Measurements from ENCODE around the gene RASL10A.

RASL10A gene

DNA sequence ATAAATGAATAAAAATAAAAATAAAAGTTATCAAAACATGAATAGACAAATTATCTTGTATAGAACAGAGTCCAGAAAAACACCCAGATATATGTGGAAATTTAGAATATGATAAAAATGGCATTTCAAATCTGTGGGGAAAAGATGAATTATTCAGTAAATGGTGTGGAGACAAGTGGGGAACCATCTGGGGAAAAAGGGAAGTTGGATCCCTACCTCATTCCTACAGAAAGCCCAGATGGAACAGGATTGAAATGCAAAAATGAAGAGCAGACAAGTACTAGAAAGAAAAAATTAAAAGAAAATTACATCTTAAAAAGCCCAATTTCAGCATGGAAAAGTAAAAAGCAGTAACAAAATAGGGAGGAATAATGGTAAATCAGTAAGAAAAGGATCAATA is 8.1 kb upstream of the RASL10A start:
- DNase-seq (ENCODE audit: low spot score): no peak

DNA sequence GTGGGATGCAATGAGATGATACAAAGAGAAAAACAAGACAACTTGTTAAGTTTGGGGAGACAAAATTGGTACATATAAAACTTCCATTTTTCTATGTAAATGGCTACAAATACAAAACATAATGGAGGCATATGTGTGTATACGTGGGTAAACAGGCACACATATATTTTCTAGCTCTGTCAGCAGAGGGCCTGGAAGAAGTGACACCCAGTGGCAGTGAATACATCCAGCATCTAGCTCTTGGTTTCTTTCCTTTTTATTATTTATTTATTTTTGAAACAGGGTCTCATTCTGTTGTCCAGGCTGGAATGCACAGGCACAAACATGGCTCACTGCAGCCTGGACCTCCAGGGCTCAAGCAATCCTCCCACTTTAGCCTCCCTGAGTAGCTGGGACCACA is 5.0 kb upstream of the RASL10A start:
- DNase-seq (ENCODE audit: low spot score): no peak

DNA sequence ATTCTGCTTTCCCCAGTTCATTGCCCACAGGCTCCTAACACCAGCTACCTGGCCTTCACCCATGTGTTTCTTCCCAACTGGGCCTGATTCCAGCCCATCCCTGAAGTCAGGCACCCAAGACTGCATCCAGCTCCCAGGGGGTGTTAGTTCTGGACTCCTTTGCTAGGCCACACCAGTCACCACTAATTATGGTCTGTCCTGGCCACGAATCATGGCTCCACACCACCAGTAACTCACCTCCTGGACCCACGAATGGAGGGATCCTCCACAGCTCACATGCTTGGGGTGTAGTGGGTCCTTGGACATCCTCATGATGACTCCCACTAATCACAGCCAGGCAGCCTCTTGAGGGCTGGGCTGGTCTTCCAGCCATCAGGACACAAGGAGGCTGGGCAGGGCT is 3.6 kb upstream of the RASL10A start:
- no peak for DNase-seq (ENCODE audit: low spot score)

DNA sequence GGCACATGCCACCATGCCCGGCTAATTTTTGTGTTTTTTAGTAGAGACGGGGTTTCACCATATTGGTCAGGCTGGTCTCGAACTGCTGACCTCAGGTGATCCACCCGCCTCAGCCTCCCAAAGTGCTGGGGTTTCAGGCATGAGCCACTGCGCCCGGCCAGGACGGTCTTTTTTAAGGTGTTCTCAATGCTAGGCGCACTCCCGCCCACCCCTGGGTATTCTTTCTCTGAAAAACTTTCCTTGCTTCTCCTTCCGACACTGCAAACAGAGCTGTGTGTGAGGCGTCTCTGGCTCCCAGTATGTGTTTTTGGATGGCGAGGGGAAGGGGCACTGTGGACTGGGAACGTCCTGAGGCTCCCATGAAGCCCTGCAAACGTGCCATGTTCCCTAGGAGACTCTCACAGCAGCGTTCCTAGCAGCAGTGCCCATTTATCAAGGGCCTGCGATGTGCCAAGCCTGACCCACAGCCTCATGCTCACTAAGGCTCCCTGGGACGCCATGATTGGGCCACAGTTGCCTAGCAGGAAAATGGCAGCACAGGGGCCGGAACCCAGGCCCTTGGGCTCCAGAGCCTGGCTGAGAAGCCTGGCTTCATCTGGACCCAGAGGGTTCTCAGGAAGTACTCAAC is 2.4 kb upstream of the RASL10A start:
- DNase-seq (ENCODE audit: low spot score): no peak

DNA sequence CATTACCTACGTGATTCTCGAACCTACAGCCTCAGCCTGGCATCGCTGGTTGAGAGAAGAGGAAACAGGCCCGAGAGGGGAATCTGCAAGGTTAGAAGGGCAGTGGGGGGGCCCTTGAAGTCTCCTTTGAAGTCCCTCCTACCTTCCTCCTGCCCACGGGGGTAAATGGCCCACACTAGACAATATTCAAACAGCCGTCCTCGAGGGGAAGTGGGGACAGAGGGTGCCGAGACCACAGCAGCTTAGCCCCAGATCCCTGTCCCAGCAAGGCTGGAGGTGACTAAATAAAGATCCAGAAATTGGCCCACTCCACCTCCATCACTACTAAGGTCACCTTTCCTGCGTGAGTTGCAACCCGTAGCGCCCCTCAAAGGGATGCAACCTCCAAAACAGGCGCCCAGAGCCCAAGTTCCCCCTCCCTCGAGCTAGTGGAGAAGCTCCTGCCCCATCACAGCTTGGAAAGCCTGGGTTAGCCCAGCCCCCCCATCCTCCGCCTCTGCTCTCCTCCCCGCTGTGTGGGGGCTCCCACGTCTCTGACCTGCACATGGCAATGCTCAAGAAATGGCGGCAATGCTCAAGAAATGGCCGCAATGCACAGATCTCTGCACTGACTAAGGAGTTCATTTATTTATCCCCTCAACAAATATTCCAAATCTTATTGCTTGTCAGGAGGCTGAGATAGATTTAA is 788 bp upstream of the RASL10A start:
- no peak for DNase-seq (ENCODE audit: low spot score)

DNA sequence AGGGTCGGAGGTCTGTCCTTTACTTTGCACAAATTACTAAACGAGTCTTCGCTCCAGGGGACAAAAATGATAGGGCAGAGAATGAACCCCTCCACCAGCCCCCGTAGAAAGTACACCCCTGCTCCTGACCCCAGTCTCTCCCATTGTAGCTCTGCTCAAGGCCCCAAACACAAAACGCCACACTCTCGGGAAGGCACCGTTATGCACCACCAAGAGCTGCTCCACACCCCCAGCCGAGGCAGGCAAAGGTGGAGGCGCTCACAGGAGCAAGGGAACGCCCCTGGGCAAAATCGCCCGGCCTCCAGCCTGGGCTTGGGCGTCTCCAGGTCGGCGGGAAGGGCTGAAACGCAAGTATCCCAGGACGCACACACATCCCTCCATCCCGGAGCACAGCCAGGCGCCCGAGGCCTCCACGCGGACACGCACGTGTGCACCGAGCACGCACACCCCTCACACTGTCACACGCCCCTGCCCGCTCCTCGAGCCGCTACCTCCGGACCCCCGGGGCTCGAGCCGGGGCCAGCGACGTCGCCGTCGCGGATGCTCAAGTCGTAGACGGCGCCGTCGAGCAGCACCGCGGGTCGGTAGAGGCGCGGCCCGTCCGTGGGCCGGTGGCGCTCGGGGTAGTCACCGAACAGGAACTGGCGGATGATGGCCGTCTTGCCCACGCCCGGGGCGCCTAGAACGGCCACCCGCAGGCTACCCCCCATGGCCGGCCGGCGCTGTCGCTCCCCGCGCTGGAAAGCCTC is 786 bp downstream of the RASL10A start:
- DNase-seq (ENCODE audit: low spot score): no peak

DNA sequence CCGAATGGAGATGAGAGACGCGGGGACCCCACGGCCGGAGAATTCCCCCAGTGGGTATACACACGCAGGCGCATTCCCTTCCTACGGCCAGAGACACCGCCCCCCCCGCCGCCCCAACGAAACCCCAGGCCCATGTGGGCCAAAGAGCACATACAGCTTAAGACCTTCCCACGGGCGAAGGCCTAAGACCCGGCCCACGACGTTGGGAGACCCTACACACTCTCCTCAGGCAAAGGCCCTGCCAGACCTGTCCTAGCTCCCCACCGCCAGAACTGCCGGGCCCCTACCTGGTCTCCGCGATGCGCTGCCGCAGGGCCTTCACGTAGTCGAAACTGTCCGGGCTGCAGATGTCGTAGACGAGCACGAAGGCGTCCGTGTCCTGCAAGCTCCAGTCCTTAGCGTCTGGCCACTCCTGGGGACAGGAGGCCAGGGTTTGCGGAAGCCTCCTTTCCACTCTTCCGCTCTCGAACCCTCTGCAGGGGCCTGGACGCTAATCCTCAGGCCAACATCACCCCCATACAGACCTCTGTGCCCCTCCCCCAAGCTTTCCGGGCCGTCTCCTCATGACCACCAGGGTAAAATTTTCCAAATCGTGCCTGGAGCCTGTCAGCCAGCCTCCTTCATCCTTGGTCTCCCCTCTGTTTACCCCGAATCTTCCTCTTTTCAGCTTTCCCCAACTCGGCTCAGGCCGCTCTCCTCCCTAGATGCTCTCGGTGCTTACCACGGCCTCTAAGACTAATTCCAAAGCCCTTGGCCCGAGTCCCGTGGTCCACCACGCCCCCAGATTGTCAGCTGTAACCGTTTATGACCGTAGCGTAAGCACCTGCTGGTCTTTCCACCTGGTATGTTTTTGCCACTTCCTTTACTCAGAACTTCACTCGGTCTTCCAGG is 1.7 kb downstream of the RASL10A start:
- DNase-seq (ENCODE audit: low spot score): no peak

DNA sequence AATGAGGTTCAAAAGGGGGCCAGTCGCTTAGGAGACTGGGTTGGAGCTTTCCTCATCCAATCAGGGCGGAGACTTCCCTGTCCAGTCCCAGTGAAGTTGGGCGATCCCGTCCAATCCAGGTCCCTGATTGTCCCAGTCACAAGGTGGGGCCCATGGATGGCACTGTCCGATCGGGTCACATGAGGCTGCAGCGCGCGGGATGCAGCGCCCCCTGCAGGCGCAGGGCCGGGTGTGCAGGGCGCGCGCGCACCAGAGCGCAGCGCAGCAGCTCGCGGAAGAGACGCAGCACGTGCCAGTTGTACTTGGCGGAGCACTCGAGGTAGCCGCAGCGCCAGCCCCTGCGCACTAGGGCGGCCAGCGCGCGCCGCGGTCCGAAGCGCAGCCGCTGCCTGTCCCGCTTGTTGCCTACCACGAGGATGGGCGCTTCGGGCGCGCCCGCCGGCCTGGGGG is 2.3 kb downstream of the RASL10A start:
- DNase-seq (ENCODE audit: low spot score): no peak

DNA sequence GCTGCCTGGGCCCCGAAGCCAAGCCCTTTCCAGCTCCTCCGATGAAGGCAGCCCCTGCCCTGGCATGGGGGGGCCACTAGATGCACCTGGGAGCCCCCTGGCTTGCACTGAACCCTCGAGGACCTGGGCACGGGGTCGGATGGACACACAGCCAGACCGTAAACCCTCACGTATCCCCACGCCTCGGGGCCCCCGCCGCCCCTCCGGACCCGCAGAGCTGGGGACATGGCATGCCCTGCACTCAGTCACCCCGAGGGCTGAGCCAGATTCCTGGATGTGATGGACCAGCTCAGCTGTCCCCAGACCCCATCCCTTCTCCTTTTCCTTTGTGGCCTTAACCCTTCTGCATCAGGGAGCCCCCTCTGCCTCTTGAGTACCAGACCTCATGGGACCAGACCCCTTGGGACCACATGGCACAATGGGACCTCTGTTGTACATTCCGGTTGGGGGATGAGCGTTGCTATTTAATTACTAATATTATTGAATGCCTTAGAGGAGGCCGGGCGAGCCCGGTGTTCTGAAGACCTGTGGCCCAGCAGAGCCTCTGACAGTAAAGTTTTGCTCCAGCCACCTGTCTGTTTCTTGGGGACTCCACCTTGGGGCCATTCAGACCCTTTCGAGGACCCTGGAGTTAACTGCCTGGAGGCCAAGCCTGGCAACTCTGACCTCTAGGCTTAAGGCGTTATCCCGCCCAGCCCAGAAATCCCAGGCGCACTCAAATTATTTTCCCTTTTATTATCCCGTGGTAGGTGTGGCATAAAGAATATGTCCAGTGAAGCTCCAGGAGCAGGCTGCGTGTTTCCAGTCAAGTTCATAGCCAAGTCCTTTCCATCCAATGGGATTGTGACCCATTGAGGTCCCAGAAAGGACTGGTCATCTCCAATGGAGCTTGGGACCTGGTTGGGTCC is 3.0 kb downstream of the RASL10A start:
- no peak for DNase-seq (ENCODE audit: low spot score)

DNA sequence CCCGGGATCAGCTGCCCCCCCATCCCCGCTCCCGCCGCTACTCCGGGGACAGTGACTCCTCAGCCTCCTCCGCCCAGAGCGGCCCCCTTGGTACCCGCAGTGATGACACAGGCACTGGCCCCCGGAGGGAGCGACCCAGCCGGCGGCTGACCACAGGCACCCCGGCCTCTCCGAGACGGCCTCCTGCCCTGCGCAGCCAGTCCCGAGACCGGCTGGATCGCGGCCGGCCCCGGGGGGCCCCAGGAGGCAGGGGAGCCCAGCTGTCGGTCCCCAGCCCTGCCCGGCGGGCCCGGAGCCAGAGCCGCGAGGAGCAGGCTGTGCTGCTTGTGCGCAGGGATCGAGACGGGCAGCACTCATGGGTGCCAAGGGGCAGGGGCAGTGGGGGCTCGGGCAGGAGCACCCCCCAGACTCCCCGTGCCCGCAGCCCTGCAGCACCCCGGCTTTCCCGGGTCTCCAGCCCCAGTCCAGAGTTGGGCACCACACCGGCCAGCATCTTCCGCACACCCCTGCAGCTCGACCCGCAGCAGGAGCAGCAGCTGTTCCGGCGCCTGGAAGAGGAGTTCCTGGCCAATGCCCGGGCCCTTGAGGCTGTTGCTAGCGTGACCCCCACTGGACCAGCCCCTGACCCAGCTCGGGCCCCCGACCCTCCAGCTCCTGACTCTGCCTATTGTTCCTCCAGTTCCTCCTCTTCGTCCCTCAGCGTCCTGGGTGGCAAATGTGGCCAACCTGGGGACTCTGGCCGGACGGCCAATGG is 3.9 kb downstream of the RASL10A start:
- DNase-seq (ENCODE audit: low spot score): no peak

DNA sequence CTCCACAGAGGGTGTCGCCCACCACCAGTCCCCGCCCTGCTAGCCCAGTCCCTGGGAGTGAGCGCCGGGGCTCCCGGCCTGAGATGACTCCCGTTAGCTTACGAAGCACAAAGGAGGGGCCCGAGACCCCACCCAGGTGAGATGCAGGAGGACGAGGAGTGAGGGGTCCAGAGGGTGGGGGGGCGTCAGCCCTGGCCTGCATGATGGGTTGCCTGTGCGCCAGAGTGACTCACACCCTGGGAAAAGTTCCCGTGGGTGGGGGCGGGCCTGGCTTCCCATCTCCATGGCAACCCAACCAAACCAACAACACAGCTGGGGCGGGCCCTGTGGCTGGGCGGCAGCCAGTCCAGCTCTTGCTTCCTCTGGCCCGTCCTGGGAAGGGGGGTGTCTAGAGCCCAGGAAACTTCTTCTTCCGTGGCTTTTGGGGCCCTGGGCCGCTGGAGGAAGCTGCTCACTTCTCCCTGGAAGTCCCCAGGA is 4.6 kb downstream of the RASL10A start:
- no peak for DNase-seq (ENCODE audit: low spot score)

DNA sequence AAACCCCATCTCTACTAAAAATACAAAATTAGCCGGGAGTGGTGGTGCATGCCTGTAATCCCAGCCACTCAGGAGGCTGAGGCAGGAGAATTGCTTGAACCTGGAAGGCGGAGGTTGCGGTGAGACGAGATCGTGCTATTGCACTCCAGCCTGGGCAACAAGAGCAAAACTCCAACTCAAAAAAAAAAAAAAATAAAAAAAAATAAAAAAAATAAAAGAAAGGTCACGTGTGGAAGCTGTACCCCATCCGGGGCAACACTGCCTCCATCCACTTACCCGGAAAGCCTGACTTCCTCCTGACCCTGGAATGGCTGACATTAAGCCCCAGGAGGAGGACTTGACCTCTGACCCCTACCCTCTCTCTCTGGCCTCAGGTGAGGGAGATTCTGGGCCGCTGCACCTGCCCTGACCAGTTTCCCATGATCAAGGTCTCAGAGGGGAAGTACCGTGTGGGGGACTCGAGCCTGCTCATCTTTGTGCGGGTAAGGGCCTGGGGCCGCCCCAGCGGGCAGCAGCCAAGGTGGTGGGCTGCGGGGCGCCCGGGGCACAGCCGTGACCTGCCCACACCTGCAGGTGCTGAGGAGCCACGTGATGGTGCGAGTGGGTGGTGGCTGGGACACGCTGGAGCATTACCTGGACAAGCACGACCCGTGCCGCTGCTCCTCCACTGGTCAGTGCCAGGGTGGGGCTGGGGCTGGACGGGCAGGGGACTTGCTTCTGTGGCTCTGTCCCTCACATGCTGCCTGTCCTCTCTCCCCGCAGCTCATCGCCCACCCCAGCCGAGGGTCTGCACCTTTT is 5.2 kb downstream of the RASL10A start:
- DNase-seq (ENCODE audit: low spot score): no peak

DNA sequence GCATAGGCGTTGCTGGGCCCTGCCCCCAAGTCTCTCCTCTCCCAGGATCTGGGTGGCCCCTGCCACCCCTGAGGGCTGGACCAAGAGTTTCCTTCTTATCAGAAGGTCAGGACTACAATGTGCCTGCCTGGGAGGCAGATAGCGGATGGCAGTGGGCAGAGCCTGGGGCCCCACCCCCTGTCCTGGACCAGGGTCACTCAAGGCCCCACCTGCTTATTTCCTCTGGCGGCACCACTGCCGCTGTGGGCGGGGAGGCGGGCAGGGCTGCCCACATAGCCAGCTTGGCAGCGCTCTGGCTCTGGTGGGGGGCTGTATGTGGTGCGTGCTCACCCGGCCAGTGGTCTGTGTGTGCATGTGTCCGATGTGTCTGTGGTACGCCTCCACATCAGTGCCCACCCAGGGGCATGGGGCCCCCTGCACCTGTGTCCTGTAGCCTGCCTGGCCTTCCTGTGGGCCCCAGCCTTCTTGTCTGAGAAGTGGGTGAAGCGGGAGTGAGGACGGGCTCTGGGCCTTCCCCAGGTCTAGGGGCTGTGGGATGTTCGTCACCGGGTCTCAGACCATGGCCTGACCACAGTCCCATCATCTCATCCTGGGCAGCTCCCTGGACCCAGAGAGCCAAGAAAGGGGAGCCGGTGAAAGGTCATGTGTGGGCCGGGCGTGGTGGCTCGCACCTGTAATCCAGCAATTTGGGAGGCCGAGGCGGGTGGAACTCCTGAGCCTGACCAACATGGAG is 6.0 kb downstream of the RASL10A start:
- no peak for DNase-seq (ENCODE audit: low spot score)

DNA sequence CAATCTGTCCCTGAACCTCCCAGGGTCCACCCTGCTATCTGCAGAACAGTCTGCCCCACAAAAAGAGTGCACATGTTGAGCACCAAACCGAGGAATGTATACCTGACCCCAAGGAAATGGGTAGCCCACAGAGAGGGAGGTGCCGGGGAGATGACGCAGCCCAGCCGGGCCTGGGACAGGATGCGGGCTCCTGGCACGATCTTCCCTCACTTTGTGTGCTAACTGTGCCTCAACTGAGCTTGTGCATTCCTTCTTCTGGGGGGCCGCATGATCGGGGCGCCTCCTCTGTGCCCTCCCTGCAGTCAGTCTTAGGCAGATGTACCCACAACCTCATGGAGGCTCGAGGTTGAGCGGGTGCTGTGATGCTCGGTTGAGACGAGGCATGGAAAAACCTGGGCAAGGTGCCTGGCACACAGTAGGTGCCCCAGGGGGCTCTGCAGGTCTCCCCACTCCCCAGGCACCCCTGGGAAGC is 6.7 kb downstream of the RASL10A start:
- no peak for DNase-seq (ENCODE audit: low spot score)

DNA sequence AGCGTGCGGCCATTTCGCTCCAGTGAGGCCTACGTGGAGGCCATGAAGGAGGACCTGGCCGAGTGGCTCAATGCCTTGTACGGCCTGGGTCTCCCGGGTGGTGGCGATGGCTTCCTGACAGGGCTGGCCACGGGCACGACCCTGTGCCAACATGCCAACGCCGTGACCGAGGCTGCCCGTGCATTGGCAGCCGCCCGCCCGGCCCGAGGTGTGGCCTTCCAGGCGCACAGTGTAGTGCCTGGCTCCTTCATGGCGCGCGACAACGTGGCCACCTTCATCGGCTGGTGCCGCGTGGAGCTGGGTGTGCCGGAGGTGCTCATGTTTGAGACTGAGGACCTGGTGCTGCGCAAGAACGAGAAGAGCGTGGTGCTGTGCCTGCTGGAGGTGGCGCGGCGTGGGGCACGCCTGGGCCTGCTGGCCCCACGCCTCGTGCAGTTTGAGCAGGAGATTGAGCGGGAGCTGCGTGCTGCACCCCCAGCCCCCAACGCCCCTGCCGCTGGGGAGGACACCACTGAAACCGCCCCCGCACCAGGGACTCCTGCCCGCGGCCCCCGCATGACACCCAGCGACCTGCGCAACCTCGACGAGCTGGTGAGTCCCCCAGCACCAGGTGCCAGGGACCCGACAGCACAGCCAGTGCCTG is 7.2 kb downstream of the RASL10A start:
- no peak for DNase-seq (ENCODE audit: low spot score)

DNA sequence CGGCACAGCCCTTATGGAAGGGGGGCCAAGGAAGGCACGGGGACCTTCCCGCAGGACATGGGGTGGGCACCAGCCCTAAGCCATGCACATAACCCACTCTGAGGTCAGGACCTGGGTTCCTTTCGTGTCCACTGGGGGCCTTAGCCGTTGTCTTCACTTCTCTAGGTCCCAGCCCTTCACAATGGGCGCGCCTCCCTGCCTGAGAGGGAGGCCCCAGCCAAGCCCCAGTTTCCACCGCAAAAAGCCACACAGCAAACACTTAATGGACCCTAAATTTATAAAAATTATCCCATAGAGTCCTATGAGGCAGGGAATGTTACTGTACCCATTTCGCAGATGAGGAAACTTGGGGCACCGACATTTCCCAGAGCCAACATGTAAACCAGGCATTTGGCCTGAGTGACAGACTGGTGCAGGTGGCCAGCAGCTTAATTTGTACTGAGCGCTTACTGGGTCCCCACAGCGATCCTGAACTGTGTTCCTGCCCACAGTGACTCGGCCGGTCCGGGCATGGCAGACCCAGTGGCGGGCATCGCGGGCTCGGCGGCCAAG is 7.8 kb downstream of the RASL10A start:
- no peak for DNase-seq (ENCODE audit: low spot score)

DNA sequence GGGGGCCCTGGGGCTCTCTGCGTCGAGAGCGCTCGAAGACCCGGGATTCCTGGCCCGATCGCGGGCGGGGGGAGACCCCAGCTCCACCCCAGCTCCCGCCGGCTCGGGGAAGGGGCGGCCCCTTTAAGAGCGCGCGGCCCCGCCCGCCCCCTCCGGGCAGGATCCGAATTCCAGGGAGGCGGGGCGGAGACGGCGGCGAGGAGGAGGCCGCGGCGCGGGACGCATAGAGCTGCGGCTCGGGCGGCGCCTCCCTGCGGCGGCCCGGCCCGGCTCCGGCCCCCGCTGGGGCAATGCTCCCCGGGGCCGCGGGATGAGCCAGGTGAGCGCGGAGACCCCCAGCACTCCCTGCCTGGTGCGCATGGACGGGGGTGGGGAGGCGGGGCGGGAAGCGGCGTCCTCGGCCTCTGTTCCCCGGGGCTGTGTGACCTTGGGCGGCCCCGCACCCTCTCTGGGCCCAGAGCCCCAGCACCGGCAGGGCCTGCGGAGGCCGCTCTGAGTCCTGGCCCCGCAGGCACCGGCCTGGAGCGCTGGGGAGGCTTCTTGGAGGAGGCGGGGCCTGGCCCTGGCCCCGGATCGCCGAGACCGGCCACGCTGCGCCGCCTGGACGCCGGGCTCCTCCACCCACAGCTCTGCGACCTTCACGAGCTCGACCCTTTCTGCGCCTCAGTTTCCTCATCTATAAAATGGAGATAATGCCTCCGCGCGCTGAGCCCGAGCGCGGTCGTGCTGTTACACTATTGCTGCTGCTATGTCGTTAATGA is 8.5 kb downstream of the RASL10A start:
- DNase-seq (ENCODE audit: low spot score): peak; percentile 76
